Fibroblast of gingiva (primary cell): ENCODE data around the gene C5orf52.
A peak's percentile ranks its signal among the peaks of the same experiment; 100 is the strongest.
"Not testable (repeated sequence)": the region's sequence is repeated elsewhere in the genome, so short reads cannot be mapped to it uniquely, and the experiment has no call there.

ENCODE experiments used
- DNase-seq: peaks from one replicate; pipeline ENCODE4 v3.0.0-alpha.2; 2011; ENCODE audit warnings: low read depth

Gene C5orf52

DNA sequence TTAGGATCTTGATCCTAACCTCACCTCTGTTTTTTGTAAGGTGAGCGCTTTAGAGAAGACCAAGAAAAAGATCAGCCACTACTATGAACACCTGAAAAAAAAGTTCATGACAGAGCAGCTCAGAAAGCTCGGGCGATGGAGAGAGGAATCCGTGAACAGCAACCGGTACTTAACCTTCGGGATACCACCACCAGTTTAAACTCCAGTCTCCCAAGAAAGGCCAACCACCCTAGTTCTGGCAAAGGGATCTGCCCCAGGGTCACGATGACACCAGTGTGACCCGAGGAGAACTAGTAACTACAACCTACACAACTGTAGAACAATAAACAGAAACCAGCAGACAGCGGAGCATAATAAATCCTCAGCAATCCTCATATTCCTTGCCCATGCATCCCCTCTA is 8.5 kb downstream of the C5orf52 start:
- DNase-seq: no peak

DNA sequence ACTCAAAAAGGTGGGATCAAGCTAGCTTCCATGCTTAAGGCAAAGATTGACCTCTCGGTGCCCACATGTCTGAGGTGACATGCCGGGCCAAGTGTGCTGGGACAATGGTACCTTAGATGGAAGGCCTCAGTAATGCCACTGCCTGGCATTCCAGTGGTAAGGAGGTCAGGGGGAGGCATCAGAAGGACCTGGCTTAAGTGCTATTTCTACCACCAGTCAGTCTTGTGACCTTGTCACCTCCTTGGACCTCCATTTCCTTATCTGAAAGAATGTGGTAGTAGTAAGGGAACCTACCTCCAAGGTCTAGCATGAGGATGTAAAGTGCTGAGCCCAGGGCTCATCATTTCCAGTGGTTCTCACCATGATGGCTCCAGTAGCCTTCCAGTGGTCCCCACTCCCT is 8.9 kb downstream of the C5orf52 start:
- no peak for DNase-seq

GRCh38 chr5:157681048-157681447 is 9.7 kb downstream of the C5orf52 start:
- no peak for DNase-seq

- no peak for DNase-seq
Measured at GRCh38 chr5:157682257-157682656, 10.9 kb downstream of the C5orf52 start.

DNA sequence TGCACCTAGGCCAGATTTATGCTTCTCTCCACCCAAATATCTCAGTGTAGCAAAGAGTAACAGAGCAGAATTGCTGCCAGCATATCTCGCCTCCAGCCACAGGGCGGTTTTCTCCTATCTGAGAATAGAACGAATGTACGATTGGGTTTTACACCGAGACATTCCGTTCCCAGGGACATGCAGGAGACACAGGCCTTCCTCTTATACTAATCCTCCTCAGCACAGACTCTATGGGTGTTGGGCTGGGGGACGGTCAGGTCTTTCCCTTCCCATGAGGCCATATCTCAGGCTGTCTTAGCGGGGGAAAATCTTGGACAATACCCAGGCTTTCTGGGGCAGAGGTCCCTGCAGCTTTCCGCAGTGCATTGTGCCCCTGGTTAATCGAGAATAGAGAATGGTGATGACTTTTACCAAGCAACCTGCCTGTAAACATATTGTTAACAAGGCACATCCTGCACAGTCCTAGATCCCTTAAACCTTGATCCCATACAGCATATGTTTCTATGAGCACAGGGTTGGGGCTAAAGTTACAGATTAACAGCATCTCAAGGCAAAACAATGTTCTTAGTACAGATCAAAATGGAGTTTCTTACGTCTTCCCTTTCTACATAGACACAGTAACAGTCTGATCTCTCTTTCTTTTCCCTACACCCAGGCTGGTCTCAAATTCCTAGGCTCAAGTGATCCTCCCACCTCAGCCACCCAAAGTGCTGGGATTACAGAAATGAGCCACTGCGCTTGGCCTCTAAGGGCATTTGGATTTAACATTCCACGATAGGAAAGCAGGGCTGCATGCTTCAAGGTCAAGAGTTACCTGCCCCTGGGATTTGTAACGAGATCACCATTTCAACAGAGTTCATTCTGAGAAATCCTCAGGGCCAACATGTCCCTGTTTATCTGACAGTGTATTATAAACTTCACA is 15.2 kb downstream of the C5orf52 start:
- DNase-seq: not testable (repeated sequence)

DNA sequence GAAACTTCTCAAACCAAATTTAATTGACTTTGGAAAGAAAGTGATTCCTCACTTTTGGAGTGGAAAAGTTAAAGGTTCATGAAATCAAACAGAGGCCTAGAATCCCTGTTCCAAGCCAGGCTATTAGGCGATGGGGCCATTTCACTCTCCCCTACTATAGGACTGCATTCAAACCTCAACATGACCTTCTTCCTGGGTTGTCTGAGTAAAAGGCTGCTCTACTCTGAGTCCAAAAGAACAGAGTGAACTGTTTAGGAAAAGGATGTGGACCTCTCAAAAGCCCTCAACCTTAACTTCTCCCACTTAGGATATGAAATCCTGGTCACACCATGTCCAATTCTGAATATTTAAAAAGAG is 15.8 kb downstream of the C5orf52 start:
- DNase-seq: no peak

DNA sequence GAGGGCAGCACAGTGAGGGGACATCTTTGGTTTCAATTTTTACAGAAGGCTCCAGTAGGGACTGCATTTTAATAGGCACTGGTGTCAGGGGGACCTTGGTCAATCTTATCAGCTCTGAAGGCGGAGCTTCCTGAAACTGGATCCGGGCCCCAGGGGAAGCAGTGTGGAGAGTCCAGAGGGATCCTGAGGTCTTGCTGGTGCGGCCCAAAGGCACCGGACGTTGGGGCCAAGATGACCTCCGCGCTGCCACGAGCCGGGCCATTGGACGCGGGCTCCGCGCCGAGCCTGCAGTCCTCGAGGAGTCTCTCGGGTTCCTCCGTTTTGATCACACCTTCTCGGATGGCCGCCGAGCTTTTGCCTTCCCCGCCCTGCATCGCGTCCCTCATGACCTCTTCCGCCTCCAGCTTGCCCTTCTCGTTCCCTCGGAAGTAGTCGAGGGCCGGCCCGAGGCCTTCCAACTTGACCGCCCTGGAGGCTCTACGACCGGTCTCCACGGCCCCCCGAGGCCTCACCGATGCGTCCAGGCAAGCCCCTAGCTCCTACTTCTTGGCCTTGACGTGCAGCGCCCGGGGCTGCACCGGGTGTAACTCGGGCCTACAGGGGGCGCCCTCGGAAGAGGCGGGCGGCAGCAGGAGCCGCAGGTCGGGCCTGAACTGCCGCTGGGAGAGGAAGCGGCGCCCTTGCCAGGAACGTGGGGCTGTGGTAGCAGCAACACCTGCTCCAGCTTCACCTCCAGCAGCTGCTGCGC is 18.8 kb downstream of the C5orf52 start:
- DNase-seq: no peak

- DNase-seq: no peak
Measured at GRCh38 chr5:157690690-157691433, 19.5 kb downstream of the C5orf52 start.

- DNase-seq: not testable (repeated sequence)
Measured at GRCh38 chr5:157693816-157694215, 22.5 kb downstream of the C5orf52 start.

DNA sequence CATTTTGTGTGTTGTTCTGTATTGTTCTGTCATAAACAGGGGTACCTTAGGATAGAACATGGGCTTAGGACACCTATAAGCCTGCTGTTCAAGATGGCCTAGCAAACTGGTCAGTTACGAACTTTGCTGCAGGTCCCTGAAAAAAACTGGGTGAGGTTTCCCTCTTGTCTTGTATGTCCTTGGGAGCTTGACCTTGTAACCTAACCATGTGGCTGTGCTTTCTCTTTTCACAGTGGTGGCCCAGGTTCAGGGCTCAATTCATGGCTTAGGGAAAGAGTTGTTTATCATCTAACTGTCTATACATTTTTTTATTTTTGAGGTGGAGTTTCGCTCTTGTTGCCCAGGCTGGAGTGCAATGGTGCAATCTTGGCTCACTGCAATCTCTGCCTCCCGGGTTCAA is 24.8 kb downstream of the C5orf52 start:
- not testable (repeated sequence) for DNase-seq

DNA sequence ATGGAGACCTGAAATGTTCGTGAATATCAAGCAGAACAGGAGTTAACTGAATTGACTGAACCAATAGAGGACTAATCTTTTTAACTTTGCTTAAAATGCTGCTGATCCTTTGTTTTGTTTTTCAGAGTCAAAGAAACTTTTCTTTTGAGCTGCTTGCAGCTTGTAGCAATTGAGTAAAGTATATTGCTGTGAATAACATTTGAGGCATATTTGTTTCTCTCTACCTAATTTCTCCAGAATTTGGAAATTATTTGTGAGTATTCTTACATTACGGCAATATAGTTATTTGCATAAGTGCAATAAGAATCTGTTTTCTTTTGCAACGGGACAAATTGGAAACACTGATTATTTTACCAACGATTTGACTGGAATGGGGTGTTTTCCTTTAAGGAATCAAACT is 27.3 kb downstream of the C5orf52 start:
- not testable (repeated sequence) for DNase-seq

- no peak for DNase-seq
Measured at GRCh38 chr5:157703736-157704135, 32.4 kb downstream of the C5orf52 start.

- DNase-seq: no peak
Measured at GRCh38 chr5:157708866-157709265, 37.5 kb downstream of the C5orf52 start.

DNA sequence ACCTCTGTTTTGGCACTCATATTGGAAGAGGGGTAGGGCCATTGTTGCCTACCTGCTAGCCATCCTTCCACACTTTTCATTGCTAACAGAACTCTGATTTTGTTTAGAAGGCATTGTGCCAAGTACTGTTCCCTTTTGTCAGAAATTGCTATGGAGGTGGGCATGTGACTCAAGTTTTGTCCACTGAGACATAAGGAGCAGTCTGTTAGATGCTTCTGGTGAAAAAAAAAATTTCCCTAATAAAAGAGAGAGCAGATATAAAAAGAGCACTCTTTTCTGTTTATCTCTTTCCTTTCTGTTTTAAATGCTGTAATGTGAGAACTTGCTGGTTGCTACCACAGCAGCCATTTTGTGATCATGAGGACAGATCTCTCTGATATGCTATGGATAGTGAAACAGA is 38.0 kb downstream of the C5orf52 start:
- DNase-seq: no peak

DNA sequence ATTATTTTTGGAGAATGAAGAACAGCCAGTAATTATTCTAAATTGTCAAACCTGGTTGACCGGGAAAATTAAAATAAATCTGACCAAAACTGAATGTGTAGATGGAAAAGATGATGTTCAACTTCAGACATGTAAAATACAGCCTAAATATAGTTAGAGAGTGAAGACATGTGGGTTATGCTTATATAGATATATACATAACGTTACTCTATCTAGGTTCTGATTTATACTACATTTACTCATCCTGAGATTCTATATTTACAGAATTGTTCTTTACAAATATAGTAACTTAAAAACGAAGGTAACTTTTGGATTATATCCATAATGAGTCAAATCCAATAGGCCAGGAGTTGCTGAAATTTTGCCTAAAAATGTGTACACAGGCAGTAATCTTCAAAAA is 39.1 kb downstream of the C5orf52 start:
- no peak for DNase-seq

GRCh38 chr5:157710882-157711281 is 39.5 kb downstream of the C5orf52 start:
- DNase-seq: peak; percentile 64

DNA sequence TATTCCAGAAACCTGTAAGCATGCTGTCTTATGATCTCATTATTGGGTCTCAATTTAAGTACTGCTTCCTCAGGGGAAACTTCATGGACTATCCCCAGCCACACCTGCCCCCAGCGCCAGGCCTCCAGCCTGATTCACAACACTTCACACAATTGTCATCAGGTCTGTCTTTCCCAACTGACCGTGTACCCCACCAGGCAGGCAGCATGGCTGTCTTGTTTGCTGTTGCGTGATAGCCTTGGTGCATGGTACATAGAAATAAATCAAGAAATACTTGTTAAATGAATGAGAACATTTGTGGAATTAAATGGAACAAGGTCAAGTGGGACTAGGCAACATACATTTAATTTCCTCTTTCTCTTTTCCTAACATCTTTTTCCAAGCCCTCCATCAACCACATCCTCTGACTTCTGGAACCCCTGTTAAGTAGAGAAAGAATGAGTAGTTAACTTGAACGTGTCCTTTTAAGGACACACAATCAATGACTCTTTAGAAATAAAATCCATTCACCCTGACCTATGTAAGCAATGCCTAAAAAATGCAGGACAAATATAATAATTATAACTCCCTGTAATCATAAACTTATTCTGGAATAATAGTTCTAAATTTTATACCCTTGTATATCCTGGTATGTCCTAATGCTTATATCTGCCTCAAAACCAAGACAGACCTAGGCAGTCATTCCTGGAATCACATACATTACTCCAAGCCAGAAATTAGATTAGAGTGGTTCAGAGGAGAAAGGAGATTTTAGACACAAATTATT is 42.7 kb downstream of the C5orf52 start:
- DNase-seq: no peak

- no peak for DNase-seq
Measured at GRCh38 chr5:157714596-157714864, 43.2 kb downstream of the C5orf52 start.

DNA sequence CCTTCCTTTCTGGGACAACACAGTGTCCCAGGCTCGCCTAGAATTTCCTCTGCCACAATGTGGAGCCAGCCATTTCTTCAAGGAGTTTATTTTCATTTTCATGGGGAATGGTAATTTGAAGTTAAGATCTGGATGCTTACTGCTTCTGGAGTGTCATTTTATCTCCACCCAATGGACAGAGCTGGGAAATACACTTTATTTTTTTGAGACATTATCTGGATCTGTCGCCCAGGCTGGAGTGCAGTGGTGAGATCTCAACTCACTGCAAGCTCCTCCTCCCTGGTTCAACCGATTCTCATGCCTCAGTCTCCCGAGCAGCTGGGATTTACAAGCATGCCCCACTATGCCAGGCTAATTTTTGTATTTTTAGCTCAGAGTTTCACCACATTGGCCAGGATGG is 47.2 kb downstream of the C5orf52 start:
- peak; percentile 58 for DNase-seq

- no peak for DNase-seq
Measured at GRCh38 chr5:157719245-157719644, 47.9 kb downstream of the C5orf52 start.

DNA sequence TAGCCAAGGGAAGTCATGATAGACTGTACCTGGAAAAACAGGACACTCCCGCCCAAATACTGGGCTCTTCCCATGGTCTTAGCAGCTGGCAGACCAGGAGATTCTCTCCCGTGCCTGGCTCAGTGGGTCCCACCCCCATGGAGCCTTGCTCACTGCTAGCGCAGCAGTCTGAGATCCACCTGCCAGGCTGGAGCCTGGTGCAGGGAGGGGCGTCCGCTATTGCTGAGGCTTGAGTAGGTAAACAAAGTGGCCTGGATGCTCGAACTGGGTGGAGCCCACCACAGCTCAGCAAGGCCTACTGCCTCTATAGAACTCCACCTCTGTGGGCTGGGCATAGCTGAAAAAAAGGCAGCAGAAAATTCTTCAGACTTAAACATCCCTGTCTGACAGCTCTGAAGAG is 49.8 kb downstream of the C5orf52 start:
- no peak for DNase-seq

GRCh38 chr5:157722895-157723294 is 51.6 kb downstream of the C5orf52 start:
- DNase-seq: not testable (repeated sequence)
